DOHH2 (cell line): ENCODE results near the gene SAMD4B.

ENCODE experiments used
- EZH2phosphoT487 ChIP-seq: fragments of 200-600 bp; sonication (generic); IDR thresholded peaks from 2 replicates; pipeline ENCODE4 v1.6.1; 2017; ENCODE audit warnings: borderline replicate concordance, mild to moderate bottlenecking, antibody characterized with exemption, low read length, moderate library complexity, mixed read lengths
- TF ChIP-seq, protein P1 (sequence below): fragments of 200-600 bp; sonication (generic); IDR thresholded peaks from one replicate; pipeline ENCODE4 v1.5.1; 2014; ENCODE audit warnings: antibody characterized with exemption, mild to moderate bottlenecking, low read depth, low read length; ENCODE audit not compliant: poor library complexity, severe bottlenecking

- TF ChIP-seq, protein P1, sequence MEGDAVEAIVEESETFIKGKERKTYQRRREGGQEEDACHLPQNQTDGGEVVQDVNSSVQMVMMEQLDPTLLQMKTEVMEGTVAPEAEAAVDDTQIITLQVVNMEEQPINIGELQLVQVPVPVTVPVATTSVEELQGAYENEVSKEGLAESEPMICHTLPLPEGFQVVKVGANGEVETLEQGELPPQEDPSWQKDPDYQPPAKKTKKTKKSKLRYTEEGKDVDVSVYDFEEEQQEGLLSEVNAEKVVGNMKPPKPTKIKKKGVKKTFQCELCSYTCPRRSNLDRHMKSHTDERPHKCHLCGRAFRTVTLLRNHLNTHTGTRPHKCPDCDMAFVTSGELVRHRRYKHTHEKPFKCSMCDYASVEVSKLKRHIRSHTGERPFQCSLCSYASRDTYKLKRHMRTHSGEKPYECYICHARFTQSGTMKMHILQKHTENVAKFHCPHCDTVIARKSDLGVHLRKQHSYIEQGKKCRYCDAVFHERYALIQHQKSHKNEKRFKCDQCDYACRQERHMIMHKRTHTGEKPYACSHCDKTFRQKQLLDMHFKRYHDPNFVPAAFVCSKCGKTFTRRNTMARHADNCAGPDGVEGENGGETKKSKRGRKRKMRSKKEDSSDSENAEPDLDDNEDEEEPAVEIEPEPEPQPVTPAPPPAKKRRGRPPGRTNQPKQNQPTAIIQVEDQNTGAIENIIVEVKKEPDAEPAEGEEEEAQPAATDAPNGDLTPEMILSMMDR, result no peak
- no peak for TF ChIP-seq EZH2phosphoT487
Measured at GRCh38 chr19:39306075-39306474, 36.1 kb upstream of the SAMD4B start.
